ENCODE measurements around the gene HS3ST3B1.

Gene HS3ST3B1

DNA sequence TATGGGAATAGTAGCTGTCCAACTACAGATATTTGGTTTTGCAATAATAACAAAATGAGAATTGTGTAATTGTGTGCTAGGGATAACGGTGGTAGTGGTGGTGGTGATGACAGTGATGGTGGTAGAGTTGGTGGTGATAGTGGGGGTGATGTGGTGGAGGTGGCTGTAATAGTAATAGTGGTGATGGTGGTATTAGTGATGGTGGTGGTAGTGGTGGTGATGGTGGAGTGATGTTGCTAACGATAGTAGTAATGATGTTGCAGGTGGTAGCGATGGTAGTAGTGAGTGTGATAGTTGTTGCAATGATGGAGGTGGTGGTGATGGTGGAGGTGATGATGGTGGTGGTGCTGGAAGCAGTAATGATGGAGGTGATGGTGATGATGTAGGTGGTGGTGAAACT lies 94.4 kb downstream of the HS3ST3B1 start:
- Histone ChIP-seq H3K4me3 (ENCODE audit: low read depth, low read length) (no peak overlapping the region), H3K4me1 (ENCODE audit: control insufficient read depth, insufficient read depth, low read length) (peaks cover 5% of the 10 kb centered on the region; the same call in 1 of the 2 replicates), H3K27ac (ENCODE audit: extremely low read depth, low read depth, low read length) (no peak overlapping the region), H3K36me3 (ENCODE audit: control insufficient read depth in 2 of 2, insufficient read depth in 1 of 2, low read length in 2 of 2) (no peaks in the 10 kb centered on the region), H3K9me3 (ENCODE audit: control insufficient read depth, insufficient read depth, low read depth, low read length) (peaks cover 3% of the 10 kb centered on the region)
- ChIA-PET POLR2A (no interaction called here), CTCF (no interaction called here)
- TF ChIP-seq ZNF747 (tag by site-specific recombination; IDR thresholded peaks at IDR 0.05) (no peak), GFI1B (tag by site-specific recombination; IDR thresholded peaks at IDR 0.05) (no peak)

DNA sequence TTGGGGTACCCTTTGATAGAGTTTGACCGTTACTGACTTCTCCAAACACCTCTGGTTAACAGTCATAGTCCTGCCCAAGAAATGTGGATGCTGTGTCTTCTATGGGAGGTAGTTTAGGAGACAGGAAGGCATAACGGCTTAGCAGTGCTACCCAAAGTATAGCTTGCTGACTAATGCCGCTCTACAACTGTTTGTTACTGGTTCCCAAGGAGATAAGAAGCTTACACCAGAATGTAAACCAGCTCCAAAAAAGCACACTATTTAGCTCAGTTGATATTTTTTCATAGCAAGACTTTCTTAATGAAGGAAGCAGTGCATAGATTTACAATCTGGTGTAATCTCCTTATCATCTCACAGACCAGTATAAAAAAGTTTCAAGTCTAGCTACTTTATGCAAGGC lies 95.7 kb downstream of the HS3ST3B1 start:
- no peak overlapping the region for H3K27ac ChIP-seq (ENCODE audit: extremely low read depth, low read depth, low read length)
- peaks cover 3% of the 10 kb centered on the region for H3K9me3 ChIP-seq (ENCODE audit: control insufficient read depth, insufficient read depth, low read depth, low read length)
- TF ChIP-seq GLIS1 (tag by site-specific recombination; IDR thresholded peaks at IDR 0.05): no peak
- no peak for TF ChIP-seq ZBTB7A (tag by site-specific recombination; IDR thresholded peaks at IDR 0.05; ENCODE audit: low read depth)
- TF ChIP-seq ZNF658 (tag by site-specific recombination; IDR thresholded peaks at IDR 0.05): no peak
- TF ChIP-seq ZNF585B (tag by site-specific recombination; IDR thresholded peaks at IDR 0.05): no peak
- H3K36me3 ChIP-seq (ENCODE audit: control insufficient read depth in 2 of 2, insufficient read depth in 1 of 2, low read length in 2 of 2): no peaks in the 10 kb centered on the region
- POLR2A ChIA-PET: interaction anchor here (0.6 to 0.7 kb wide), 2 partner anchors 64 to 1027 kb away, joined by 5 read pairs; no protein-coding TSS in a partner anchor
- H3K4me3 ChIP-seq (ENCODE audit: low read depth, low read length): no peak overlapping the region
- H3K4me1 ChIP-seq (ENCODE audit: control insufficient read depth, insufficient read depth, low read length): peaks cover 5% of the 10 kb centered on the region; the same call in 1 of the 2 replicates
- CTCF ChIA-PET: interaction anchor here (0.6 kb wide), 1 partner anchor 56 kb away, joined by 3 read pairs; no protein-coding TSS in a partner anchor

DNA sequence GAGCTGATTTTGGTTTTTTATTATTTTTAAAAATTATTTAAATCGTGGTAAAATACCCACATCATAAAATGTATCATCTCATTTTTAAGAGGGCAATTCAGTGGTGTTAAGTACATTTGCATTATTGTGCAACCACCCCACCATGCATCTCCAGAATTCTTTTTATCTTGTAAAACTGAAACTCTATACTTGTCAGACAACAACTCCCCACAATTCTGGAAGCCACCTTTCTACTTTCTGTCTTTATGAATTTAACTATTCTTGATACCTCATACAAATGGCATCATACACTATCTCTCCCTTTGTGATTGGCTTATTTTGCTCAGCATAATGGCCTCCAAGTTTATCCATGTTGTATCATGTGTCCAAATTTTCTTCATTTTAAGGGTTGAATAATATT lies 97.9 kb downstream of the HS3ST3B1 start:
- Histone ChIP-seq H3K4me3 (ENCODE audit: low read depth, low read length) (no peak overlapping the region), H3K36me3 (ENCODE audit: control insufficient read depth in 2 of 2, insufficient read depth in 1 of 2, low read length in 2 of 2) (no peaks in the 10 kb centered on the region), H3K4me1 (ENCODE audit: control insufficient read depth, insufficient read depth, low read length) (no peaks in the 10 kb centered on the region), H3K27ac (ENCODE audit: extremely low read depth, low read depth, low read length) (no peak overlapping the region), H3K9me3 (ENCODE audit: control insufficient read depth, insufficient read depth, low read depth, low read length) (peaks cover 3% of the 10 kb centered on the region)
- ChIA-PET POLR2A (no interaction called here), CTCF (no interaction called here)
- TF ChIP-seq ZNF146 (tag by site-specific recombination; IDR thresholded peaks at IDR 0.05) (no peak), GLIS1 (tag by site-specific recombination; IDR thresholded peaks at IDR 0.05) (no peak), EGR2 (tag by site-specific recombination; IDR thresholded peaks at IDR 0.05; ENCODE audit: low read depth) (no peak), ZBTB7A (tag by site-specific recombination; IDR thresholded peaks at IDR 0.05; ENCODE audit: low read depth) (no peak), ZBTB48 (tag by site-specific recombination; IDR thresholded peaks at IDR 0.05) (no peak)
- TF ChIP-seq, protein P1, sequence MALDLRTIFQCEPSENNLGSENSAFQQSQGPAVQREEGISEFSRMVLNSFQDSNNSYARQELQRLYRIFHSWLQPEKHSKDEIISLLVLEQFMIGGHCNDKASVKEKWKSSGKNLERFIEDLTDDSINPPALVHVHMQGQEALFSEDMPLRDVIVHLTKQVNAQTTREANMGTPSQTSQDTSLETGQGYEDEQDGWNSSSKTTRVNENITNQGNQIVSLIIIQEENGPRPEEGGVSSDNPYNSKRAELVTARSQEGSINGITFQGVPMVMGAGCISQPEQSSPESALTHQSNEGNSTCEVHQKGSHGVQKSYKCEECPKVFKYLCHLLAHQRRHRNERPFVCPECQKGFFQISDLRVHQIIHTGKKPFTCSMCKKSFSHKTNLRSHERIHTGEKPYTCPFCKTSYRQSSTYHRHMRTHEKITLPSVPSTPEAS (tag by site-specific recombination; IDR thresholded peaks at IDR 0.05): no peak
- TF ChIP-seq, protein P2, sequence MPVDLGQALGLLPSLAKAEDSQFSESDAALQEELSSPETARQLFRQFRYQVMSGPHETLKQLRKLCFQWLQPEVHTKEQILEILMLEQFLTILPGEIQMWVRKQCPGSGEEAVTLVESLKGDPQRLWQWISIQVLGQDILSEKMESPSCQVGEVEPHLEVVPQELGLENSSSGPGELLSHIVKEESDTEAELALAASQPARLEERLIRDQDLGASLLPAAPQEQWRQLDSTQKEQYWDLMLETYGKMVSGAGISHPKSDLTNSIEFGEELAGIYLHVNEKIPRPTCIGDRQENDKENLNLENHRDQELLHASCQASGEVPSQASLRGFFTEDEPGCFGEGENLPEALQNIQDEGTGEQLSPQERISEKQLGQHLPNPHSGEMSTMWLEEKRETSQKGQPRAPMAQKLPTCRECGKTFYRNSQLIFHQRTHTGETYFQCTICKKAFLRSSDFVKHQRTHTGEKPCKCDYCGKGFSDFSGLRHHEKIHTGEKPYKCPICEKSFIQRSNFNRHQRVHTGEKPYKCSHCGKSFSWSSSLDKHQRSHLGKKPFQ (tag by site-specific recombination; IDR thresholded peaks at IDR 0.05): no peak
- TF ChIP-seq, protein P3, sequence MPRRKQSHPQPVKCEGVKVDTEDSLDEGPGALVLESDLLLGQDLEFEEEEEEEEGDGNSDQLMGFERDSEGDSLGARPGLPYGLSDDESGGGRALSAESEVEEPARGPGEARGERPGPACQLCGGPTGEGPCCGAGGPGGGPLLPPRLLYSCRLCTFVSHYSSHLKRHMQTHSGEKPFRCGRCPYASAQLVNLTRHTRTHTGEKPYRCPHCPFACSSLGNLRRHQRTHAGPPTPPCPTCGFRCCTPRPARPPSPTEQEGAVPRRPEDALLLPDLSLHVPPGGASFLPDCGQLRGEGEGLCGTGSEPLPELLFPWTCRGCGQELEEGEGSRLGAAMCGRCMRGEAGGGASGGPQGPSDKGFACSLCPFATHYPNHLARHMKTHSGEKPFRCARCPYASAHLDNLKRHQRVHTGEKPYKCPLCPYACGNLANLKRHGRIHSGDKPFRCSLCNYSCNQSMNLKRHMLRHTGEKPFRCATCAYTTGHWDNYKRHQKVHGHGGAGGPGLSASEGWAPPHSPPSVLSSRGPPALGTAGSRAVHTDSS (tag by site-specific recombination; IDR thresholded peaks at IDR 0.05): no peak
- TF ChIP-seq, protein P4, sequence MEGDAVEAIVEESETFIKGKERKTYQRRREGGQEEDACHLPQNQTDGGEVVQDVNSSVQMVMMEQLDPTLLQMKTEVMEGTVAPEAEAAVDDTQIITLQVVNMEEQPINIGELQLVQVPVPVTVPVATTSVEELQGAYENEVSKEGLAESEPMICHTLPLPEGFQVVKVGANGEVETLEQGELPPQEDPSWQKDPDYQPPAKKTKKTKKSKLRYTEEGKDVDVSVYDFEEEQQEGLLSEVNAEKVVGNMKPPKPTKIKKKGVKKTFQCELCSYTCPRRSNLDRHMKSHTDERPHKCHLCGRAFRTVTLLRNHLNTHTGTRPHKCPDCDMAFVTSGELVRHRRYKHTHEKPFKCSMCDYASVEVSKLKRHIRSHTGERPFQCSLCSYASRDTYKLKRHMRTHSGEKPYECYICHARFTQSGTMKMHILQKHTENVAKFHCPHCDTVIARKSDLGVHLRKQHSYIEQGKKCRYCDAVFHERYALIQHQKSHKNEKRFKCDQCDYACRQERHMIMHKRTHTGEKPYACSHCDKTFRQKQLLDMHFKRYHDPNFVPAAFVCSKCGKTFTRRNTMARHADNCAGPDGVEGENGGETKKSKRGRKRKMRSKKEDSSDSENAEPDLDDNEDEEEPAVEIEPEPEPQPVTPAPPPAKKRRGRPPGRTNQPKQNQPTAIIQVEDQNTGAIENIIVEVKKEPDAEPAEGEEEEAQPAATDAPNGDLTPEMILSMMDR (tag by site-specific recombination; IDR thresholded peaks at IDR 0.05): no peak
- TF ChIP-seq, protein P5, sequence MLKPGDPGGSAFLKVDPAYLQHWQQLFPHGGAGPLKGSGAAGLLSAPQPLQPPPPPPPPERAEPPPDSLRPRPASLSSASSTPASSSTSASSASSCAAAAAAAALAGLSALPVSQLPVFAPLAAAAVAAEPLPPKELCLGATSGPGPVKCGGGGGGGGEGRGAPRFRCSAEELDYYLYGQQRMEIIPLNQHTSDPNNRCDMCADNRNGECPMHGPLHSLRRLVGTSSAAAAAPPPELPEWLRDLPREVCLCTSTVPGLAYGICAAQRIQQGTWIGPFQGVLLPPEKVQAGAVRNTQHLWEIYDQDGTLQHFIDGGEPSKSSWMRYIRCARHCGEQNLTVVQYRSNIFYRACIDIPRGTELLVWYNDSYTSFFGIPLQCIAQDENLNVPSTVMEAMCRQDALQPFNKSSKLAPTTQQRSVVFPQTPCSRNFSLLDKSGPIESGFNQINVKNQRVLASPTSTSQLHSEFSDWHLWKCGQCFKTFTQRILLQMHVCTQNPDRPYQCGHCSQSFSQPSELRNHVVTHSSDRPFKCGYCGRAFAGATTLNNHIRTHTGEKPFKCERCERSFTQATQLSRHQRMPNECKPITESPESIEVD (tag by site-specific recombination; IDR thresholded peaks at IDR 0.05): no peak
- TF ChIP-seq, protein P6, sequence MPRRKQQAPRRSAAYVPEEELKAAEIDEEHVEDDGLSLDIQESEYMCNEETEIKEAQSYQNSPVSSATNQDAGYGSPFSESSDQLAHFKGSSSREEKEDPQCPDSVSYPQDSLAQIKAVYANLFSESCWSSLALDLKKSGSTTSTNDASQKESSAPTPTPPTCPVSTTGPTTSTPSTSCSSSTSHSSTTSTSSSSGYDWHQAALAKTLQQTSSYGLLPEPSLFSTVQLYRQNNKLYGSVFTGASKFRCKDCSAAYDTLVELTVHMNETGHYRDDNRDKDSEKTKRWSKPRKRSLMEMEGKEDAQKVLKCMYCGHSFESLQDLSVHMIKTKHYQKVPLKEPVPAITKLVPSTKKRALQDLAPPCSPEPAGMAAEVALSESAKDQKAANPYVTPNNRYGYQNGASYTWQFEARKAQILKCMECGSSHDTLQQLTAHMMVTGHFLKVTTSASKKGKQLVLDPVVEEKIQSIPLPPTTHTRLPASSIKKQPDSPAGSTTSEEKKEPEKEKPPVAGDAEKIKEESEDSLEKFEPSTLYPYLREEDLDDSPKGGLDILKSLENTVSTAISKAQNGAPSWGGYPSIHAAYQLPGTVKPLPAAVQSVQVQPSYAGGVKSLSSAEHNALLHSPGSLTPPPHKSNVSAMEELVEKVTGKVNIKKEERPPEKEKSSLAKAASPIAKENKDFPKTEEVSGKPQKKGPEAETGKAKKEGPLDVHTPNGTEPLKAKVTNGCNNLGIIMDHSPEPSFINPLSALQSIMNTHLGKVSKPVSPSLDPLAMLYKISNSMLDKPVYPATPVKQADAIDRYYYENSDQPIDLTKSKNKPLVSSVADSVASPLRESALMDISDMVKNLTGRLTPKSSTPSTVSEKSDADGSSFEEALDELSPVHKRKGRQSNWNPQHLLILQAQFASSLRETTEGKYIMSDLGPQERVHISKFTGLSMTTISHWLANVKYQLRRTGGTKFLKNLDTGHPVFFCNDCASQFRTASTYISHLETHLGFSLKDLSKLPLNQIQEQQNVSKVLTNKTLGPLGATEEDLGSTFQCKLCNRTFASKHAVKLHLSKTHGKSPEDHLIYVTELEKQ (tag by site-specific recombination; IDR thresholded peaks at IDR 0.05; ENCODE audit: borderline replicate concordance): no peak
